ENCODE results near the gene RAB26. TPM values are rescaled to one million over a fixed set of nuclear protein-coding genes. Genes with fewer than 3 reads are reported as not detected.

The RAB26 gene
- total RNA-seq, 1 donor from 2014 or later, result 0.98 TPM

DNA sequence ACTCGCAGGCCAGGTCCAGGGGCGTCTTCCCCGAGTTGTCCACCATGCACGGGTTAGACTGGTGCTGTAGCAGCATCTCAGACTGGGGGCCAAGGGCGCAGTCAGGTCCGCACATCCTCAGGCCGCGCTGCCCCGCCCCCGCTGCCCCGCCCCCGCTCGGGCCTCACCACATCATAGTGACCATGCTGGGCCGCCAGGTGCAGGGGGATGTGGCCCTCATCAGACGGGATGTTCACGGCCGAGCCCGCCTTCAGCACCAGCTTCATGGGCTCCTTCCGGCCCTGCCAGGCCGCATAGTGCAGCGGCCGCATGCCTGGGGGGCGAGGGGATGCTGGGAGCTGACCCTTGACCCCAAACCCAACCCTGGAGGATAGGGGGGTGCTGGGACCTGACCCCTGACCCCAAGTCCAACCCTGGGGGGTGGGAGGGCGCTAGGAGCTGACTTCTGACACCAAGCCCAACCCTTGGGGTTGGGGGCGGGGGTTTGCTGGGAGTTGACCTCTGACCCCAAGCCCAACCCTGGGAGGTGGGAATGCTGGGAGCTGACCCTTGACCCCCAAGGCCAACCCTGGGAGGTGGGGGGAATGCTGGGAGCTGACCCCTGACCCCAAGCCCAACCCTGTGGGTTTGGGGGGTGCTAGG, 40.9 kb downstream of the RAB26 start:
- Mint-ChIP-seq H3K9me3 (no peaks in the 10 kb centered on the region), H3K27me3 (ENCODE audit: low read depth) (no peaks in the 10 kb centered on the region), H3K4me3 (no peak overlapping the region), H3K27ac (ENCODE audit: unreplicated experiment) (no peak overlapping the region), H3K36me3 (ENCODE audit: low read depth) (no peaks in the 10 kb centered on the region), H3K4me1 (peaks cover 8% of the 10 kb centered on the region)
- no peak for DNase-seq (ENCODE audit: low read depth, low spot score)
- TF ChIP-seq, protein P1, sequence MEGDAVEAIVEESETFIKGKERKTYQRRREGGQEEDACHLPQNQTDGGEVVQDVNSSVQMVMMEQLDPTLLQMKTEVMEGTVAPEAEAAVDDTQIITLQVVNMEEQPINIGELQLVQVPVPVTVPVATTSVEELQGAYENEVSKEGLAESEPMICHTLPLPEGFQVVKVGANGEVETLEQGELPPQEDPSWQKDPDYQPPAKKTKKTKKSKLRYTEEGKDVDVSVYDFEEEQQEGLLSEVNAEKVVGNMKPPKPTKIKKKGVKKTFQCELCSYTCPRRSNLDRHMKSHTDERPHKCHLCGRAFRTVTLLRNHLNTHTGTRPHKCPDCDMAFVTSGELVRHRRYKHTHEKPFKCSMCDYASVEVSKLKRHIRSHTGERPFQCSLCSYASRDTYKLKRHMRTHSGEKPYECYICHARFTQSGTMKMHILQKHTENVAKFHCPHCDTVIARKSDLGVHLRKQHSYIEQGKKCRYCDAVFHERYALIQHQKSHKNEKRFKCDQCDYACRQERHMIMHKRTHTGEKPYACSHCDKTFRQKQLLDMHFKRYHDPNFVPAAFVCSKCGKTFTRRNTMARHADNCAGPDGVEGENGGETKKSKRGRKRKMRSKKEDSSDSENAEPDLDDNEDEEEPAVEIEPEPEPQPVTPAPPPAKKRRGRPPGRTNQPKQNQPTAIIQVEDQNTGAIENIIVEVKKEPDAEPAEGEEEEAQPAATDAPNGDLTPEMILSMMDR (conservative IDR thresholded peaks at IDR 0.05), result no peak

DNA sequence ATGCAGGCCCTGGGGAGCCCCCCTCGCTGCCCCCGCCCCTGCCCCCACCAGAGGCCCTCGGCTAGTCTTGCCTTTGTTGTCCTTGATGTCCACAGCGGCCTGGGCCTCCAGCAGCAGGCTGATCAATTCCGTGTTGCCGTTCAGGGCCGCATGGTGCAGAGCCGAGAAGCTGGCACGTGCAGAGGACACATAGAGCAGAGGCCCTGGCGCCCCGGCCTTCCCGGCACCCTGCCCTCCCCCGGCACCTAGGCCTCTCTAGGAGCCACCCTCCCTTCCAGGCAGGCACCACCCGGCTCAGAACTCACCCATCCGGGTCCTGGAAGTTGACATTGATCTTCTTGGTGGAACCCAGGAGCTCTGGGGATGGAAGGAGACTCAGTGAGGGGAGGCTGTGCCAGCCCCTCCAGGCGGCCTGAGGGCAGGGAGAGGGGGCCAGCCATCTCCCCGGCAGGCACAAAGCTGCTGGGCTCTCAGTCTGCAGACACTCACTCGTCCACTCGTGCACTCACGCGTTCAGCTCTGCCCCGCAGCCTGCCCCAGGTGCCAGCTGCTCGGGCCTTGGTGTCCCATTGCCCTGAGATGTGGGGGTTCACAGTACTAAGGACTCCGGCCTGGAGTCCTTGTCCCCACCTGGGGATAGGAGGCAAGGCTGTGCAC, 41.7 kb downstream of the RAB26 start:
- Mint-ChIP-seq H3K27ac (ENCODE audit: unreplicated experiment) (no peak overlapping the region), H3K4me3 (peak overlapping the region; percentile 15), H3K36me3 (ENCODE audit: low read depth) (no peaks in the 10 kb centered on the region), H3K27me3 (ENCODE audit: low read depth) (peaks cover 4% of the 10 kb centered on the region), H3K9me3 (no peaks in the 10 kb centered on the region), H3K4me1 (peaks cover 14% of the 10 kb centered on the region)
- TF ChIP-seq, protein P1 (conservative IDR thresholded peaks at IDR 0.05), result no peak
- no peak for DNase-seq (ENCODE audit: low read depth, low spot score)

DNA sequence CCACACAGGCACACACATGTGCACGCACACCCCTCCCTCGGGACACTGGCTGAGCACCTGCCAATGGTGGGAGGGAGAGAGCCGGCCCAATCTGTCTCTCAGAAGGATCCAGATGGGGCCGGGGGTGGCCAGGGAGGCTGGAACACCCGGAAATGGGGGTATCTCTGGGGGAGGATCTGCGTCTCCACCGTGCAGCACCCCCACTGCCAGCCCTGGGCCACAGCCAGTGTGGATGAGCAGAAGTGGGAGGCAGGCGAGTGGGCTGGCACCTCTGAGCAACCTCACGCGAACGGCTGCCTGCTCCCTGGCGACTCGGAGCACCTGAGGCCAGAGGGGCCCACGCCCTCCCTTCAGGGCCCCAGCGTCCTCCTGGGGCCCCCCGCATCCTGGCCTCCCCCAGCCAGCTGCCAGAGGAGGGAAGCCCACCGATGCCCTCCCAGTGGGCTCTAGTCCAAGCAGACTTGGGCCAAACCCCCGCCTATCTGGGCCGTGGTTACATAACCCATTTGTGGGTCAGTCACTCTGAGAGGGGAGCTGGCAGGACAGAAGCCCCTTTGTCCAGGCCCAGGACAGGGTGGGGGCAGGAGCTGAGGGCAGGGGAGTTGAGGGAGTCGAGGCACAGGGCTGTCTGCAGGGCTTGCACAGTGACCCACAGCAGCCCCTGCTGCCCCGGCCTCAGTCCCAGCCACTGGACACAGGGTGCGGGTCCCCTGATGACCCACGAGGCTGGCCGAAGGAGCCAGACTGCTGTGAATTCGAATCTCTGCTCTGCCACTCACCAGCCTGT, 42.4 kb downstream of the RAB26 start:
- Mint-ChIP-seq H3K4me1 (peaks cover 14% of the 10 kb centered on the region), H3K4me3 (peak overlapping the region; percentile 15), H3K27ac (ENCODE audit: unreplicated experiment) (no peak overlapping the region), H3K36me3 (ENCODE audit: low read depth) (no peaks in the 10 kb centered on the region), H3K27me3 (ENCODE audit: low read depth) (peaks cover 4% of the 10 kb centered on the region), H3K9me3 (no peaks in the 10 kb centered on the region)
- no peak for DNase-seq (ENCODE audit: low read depth, low spot score)
- TF ChIP-seq, protein P1 (conservative IDR thresholded peaks at IDR 0.05), result no peak

DNA sequence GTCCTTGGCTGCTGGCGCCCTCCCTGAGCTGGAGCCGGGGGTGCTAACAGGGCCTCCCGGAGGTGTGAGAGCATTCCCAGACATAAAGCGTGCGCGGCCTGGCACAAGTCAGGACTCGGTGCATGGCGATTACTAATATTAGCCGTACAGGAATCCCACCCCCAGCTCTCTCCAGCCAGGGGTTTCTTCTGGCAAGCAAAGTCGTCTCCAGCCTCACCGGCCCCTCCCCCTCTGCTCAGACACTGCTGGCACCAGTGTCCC, 43.0 kb downstream of the RAB26 start:
- TF ChIP-seq, protein P1 (conservative IDR thresholded peaks at IDR 0.05), result no peak
- Mint-ChIP-seq H3K27me3 (ENCODE audit: low read depth) (peaks cover 4% of the 10 kb centered on the region), H3K4me3 (peak overlapping the region; percentile 65)

DNA sequence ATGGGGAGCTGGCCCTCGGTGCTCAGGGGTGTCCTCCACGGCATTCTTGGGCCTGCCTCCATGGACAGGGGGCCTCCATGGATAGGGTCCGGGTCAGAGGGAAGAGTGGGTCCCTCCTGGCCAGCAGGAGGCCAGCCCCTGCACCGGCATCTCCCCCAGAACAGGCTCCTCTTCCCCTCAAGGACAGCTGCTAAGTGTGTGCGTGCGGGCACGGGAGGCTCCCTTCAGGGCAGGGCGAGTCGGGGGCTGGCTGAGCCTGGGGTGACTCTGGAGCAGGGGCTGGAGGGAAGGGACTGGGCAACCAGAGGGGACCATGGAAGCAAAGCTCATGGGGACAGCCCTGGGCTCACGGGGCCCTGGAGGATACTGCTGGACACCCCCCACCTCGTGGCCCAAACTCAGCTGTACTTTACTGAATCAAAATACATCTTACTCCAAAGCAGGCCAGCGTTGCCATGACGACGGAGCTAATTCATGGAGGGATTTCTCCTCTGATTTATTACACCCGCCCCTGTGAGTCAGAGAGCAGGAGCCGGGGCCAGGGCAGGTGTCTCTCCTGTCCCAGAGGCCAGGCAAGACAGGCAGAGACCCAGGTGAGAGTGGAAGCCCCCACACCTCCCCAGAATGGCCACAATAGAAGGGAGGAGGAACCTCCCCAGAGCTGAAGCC, 45.9 kb downstream of the RAB26 start:
- Mint-ChIP-seq H3K36me3 (ENCODE audit: low read depth) (no peaks in the 10 kb centered on the region), H3K27me3 (ENCODE audit: low read depth) (peaks cover 19% of the 10 kb centered on the region), H3K27ac (ENCODE audit: unreplicated experiment) (no peak overlapping the region), H3K4me1 (peaks cover 14% of the 10 kb centered on the region), H3K9me3 (no peaks in the 10 kb centered on the region), H3K4me3 (peak overlapping the region; percentile 73)
- TF ChIP-seq, protein P1 (conservative IDR thresholded peaks at IDR 0.05), result no peak
- no peak for DNase-seq (ENCODE audit: low read depth, low spot score)

More for the DNA sequence above, 43.0 kb downstream of the RAB26 start:
- Mint-ChIP-seq H3K27ac (ENCODE audit: unreplicated experiment) (no peak overlapping the region), H3K36me3 (ENCODE audit: low read depth) (no peaks in the 10 kb centered on the region), H3K9me3 (no peaks in the 10 kb centered on the region), H3K4me1 (peaks cover 14% of the 10 kb centered on the region)
- DNase-seq (ENCODE audit: low read depth, low spot score), result no peak
